ENCODE results near the gene HIVEP3.
A peak's percentile ranks its signal among the peaks of the same experiment; 100 is the strongest.

HIVEP3 gene

DNA sequence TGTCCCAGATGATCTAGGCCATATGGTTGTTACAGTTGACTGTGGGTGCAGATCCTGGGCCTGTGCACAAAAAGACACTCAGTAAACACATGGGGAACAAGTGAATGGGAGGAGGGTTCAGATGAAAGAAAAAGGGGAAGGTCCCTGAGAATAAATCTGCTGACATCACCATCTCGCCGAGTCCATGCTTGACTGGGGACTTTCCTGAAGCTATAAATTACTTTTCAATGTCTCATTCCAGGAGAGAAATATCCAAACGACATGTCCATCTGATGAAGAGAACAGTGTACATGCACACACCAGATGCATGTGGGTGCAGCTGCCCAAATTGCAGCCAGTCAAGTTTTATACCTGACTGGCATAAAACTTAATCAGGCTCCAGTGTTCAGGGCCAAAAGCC is 109.0 kb downstream of the HIVEP3 start:
- no peak for DNase-seq

DNA sequence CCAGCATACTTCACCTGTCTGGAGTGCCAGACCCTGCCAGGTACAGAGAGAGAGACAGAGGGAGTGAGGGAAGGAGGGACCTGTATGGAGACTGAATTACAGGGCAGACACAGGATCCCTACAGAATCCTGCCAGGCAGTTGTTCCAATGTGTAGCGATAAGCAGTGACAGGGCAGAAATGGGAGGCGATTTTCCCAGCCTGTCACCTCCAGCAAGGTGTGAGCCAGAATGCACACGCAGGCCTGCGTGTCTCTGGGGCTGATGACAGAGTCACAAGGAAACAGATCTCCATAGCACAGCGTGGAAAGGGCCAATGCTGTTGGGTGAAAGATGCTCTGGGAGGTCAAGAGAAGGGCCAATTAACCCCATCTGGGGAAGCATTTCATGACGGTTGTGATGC is 111.3 kb downstream of the HIVEP3 start:
- no peak for DNase-seq

DNA sequence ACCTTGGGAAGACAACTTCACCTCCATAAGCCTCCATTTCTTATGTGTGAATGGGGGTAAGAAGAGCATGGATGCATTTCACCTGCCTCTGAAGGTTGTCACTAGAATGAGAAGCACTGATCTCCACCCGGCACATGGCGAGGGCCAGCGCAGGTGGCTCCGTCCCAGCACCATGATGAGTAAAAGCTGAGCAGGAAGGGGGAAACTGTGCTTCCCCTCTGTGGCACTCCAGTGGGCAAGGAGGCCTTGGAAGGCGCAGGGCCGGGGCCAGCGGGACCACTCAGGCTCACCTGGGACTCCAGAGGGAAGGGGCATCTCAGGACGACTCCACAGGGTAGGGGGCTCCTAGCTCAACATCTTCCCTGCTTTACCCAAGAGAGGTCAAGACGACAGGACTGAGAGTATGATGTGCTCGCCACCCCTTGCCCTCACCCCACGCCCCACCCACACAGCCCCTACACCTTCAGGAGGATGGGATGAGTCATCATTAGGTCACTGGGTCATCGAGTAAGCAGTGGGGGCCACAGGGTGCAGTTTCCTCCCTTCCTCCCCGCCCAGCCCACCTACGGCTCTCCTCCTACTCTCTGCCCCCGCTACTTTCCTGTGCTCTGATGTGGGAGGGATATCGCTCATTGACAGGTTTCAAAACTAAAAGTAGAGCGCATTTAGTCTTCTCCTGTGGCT is 112.1 kb downstream of the HIVEP3 start:
- no peak for DNase-seq

DNA sequence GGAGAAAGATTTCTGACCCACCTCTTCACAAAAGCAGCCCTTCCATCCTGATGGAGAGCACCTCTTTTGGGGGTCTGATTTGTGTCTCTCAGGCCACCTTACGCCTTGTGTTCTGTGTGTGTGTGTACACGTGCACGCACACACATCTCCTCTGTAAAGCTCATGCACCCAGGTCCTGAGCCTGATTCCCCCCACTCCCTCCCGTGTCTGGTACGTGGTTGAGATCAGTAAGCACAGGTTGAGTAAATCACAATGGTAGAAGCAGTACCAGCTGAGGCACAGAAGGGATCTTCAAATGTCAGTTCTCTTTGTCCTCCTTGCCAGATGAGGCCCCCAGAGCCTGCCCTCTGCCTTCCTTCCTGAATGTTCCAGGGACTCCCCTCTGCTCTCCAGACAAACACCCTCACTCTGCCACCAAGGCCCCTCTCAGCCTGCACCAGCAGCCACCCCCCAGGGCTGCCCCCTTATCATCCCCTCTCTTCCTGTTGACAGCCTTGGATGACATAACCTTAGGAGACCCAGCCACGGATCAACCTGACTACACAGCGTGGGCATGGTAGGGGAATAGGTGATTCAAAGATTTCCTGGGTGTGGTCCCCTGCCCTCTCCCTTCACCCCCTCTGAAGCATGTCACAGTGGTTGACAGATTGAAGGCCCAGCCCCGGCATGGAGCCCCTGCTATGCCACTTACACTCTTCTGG is 112.8 kb downstream of the HIVEP3 start:
- no peak for DNase-seq

- DNase-seq, result no peak
These were observed 114.5 kb downstream of the HIVEP3 start for GRCh38 chr1:41804176-41804575.

- DNase-seq, result no peak
These were observed 115.1 kb downstream of the HIVEP3 start for GRCh38 chr1:41803656-41804055.

GRCh38 chr1:41802532-41803501 is 115.9 kb downstream of the HIVEP3 start:
- peak; percentile 12 for DNase-seq

DNA sequence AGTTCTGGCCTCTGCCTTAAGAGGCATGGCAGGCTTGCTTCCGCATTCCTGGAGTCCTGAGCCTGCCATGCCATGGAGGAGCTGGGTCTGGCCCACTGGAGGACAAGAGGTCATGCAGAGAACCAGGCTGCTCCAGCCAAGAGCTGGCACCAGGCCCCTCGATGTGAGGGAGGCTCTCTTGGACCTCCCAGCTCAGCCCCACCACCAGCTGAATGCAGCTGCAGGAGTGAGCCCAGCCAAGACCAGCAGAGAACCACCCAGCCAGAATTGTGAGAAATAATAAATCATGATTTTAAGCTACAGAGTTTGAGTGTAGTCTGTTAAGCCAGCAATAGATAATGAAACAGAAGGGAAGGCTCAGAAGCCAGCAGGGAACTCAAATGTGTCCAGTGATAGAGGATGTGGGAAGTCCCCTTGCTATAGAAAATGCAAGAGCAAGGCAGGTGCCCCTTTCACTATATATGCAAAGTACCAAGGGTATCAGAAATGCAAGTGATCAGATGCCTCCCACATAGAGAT is 118.4 kb downstream of the HIVEP3 start:
- no peak for DNase-seq

GRCh38 chr1:41799723-41800122 is 119.0 kb downstream of the HIVEP3 start:
- DNase-seq, result no peak

DNA sequence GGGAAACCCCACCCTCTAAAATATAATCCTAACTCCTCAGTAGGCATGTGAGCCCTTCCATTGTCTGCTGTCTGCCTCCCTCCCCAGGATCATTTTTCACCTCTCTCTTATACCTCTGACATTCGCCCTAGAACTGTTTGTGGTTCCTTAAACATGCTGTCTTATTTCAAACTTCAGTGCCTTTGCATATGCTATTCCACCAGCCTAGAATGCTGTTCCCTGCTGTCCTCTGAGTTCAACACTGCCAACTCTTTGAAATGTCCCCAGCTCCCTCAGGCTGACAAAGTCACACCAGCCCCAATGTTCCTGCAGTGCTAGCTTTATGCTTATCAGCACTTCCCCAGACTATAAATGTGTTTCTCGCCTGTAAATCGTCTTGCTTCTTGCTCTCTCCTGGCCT is 119.5 kb downstream of the HIVEP3 start:
- DNase-seq, result no peak

DNA sequence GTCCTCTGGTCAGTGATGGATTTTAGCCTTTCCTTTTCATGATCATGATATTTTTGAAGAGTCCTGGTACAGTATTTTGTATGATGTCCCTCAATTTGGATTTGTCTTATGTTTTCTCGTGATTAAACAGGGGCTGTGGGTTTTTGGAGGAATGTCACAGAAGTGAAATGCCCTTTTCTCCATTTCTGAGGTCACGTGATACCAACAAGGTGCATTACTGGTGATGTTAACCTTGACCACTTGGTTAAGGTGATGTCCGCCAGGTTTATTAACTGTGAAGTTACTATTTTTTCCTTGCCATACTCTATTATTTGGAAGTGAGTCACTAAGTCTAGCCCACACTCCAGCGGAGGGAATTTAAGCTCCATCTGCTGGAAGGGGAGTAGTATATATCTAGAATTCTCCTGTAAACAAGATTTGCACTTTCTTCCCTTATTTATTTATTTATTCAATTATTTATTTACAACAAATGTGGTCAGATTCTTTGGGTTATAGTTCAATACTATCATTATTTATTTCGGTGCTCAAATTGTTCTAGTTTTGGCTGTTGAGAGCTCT is 123.4 kb downstream of the HIVEP3 start:
- DNase-seq, result no peak

- no peak for DNase-seq
These were observed 124.7 kb downstream of the HIVEP3 start for GRCh38 chr1:41794031-41794430.

- DNase-seq, result no peak
These were observed 126.3 kb downstream of the HIVEP3 start for GRCh38 chr1:41792485-41792770.

GRCh38 chr1:41791667-41792484 is 126.8 kb downstream of the HIVEP3 start:
- DNase-seq, result no peak

GRCh38 chr1:41790351-41790750 is 128.4 kb downstream of the HIVEP3 start:
- no peak for DNase-seq

GRCh38 chr1:41789661-41790330 is 128.9 kb downstream of the HIVEP3 start:
- DNase-seq, result no peak

DNA sequence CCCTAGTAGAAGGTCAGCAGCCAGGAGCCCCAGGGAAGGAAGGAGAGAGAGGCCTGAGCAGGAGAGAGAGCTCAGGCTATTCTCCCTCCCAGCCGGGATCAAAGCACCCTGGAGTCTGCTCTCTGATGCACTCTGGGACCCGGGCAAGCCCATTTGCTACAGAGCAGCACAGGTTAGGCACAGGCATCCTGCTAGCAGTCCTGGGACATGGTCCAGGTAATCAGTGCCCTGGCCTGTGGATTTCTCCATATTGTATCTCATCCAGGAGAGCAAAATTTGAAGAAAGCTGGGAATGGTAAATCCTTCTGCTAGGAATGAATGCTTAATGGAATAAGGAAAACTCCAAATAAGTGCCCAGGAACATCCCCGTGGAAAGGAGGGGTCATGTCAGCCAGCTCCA is 130.3 kb downstream of the HIVEP3 start:
- DNase-seq, result no peak

DNA sequence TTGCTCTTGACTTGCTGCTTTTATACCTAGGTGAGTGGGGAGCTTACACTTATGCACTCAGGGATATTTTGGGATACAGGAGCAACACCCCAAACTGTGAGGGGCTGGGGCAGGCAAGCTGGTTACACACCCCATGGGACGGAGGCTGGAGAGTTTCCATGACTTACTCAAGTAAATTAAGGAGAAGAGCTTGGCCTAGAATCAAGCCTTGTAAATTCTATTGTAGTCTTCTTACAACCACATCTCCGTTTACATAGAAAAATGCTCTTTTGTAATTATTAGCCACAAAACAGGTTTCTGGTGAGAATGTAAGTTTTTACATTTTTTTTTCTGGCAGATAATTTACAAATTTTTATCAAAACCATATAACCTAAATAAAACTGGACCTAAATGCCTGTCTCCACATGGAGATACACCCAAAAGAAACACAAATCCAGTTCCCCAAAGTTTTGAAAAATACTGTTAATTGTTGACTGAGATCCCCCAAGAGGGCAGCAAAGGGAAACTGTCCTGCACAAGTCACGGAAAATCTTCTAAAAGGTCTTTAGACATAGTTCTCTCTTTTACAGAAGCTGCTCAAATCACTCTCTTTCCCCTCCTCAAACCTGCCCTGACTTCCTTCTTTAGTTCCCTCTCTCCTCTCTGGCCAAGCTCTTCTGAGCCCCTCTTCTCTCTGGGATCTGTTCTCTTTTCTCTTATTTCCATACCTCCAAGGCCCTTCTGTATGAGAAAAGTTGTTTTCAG is 134.0 kb downstream of the HIVEP3 start:
- DNase-seq, result no peak

DNA sequence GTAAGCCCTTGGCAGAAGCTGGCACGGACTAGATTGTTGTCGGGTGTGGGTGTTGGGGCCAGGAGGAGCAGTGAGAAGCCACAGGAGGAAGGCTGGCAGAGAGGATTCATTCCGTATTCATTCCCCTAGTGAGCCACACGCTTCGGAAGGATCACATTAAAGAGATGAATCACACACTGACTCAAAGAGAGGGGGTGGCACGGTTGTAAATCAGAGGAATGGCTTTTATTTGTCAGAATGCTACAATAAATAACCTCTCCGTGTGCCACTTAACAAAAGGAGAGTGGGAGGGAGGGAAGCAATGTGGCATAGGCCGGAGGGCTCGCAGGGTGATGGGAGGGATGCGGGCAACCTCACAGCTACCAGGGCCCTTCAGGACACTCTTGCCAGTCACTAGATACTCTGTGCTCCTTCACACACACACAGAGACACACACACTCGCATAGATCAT is 135.5 kb downstream of the HIVEP3 start:
- no peak for DNase-seq

DNA sequence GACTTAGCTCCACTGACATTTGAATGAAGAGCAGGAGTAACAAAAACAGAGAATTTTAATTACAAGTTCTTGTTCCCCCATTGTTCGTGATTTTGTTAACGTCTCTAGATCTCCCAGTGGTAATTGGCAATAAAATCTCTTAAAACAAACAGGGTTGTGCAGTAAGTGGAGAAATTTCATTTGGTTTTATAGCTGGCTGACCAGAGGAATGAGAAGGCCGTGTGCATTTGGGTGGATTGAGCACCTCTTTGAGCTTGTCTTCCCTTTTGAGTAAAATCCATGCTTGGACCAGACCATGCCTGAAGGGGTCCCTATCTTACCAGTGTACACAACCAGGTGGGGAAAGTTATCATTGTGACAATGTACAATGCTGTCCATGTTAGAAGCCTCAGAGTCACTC is 137.8 kb downstream of the HIVEP3 start:
- no peak for DNase-seq

GRCh38 chr1:41780322-41780721 is 138.4 kb downstream of the HIVEP3 start:
- no peak for DNase-seq

Data from GF-D8 (cell line).